ENCODE data around the gene VMAC.
"Not testable (repeated sequence)": the region's sequence is repeated elsewhere in the genome, so short reads cannot be mapped to it uniquely, and the experiment has no call there.

The VMAC gene

GRCh38 chr19:5904352-5905113 is at the start of gene VMAC:
VMAC (plus strand) TSS chr19:5904872; CDS start chr19:5904891, 19 bp downstream.
- DNase-seq = peak; percentile 98

GRCh38 chr19:5855151-5855550 is 49.5 kb upstream of the VMAC start:
- not testable (repeated sequence) for DNase-seq

GRCh38 chr19:5857203-5858081 is 47.2 kb upstream of the VMAC start:
- no peak for DNase-seq

- no peak for DNase-seq
Observed at GRCh38 chr19:5863030-5863665, 41.5 kb upstream of the VMAC start.

GRCh38 chr19:5864013-5864720 is 40.5 kb upstream of the VMAC start:
- DNase-seq = no peak

- no peak for DNase-seq
Observed at GRCh38 chr19:5864725-5865486, 39.8 kb upstream of the VMAC start.

- DNase-seq = no peak
Observed at GRCh38 chr19:5865772-5866171, 38.9 kb upstream of the VMAC start.

- DNase-seq = no peak
Observed at GRCh38 chr19:5867201-5868136, 37.2 kb upstream of the VMAC start.

GRCh38 chr19:5870986-5871394 is 33.7 kb upstream of the VMAC start:
- DNase-seq = no peak

- DNase-seq = no peak
Observed at GRCh38 chr19:5873617-5874199, 31.0 kb upstream of the VMAC start.

- not testable (repeated sequence) for DNase-seq
Observed at GRCh38 chr19:5874496-5874895, 30.2 kb upstream of the VMAC start.

GRCh38 chr19:5877427-5877826 is 27.2 kb upstream of the VMAC start:
- DNase-seq = no peak

GRCh38 chr19:5877882-5878281 is 26.8 kb upstream of the VMAC start:
- DNase-seq = no peak

- no peak for DNase-seq
Observed at GRCh38 chr19:5880196-5880595, 24.5 kb upstream of the VMAC start.

- DNase-seq = no peak
Observed at GRCh38 chr19:5880604-5881078, 24.0 kb upstream of the VMAC start.

GRCh38 chr19:5881543-5882299 is 23.0 kb upstream of the VMAC start:
- DNase-seq = no peak

GRCh38 chr19:5882421-5882968 is 22.2 kb upstream of the VMAC start:
- DNase-seq = no peak

GRCh38 chr19:5883157-5883873 is 21.4 kb upstream of the VMAC start:
- not testable (repeated sequence) for DNase-seq
